HEK293 (cell line): ENCODE data around the gene ZNF652.
A peak's percentile ranks its signal among the peaks of the same experiment; 100 is the strongest.

ENCODE experiments used
- CTCF ChIA-PET: fragments of 350-600 bp; formaldehyde crosslinking; extraction: SDS; loops from one replicate; lab custom pipeline; 2021; ENCODE audit warnings: antibody characterized with exemption; lab: Yijun Ruan, JAX
- POLR2A ChIA-PET: fragments of 300-600 bp; formaldehyde crosslinking; extraction: SDS; loops from one replicate; lab custom pipeline; 2020; ENCODE audit warnings: antibody characterized with exemption, inconsistent platforms; lab: Yijun Ruan, JAX
- H3K27ac ChIP-seq: fragments of 200-500 bp; sonication (Bioruptor generic); 2 replicates; pipeline ENCODE4 v1.5.1; 2014; ENCODE audit warnings: low read depth, low read length, control low read depth, inconsistent platforms; ENCODE audit errors: extremely low read depth
- H3K36me3 ChIP-seq, 2 experiments: fragments of 200-500 bp in 1 of 2; sonication (Bioruptor generic) in 1 of 2; 1 replicate in 1 of 2; 2 replicates in 1 of 2; pipeline ENCODE4 v1.5.1; 2014 to 2017; ENCODE audit warnings: inconsistent platforms in 2 of 2, low read length in 2 of 2; ENCODE audit not compliant: control insufficient read depth in 2 of 2, insufficient read depth in 1 of 2
- H3K4me1 ChIP-seq: fragments of 200-500 bp; sonication (Bioruptor generic); 2 replicates; pipeline ENCODE4 v1.5.1; 2014; ENCODE audit warnings: mild to moderate bottlenecking, low read length, inconsistent platforms; ENCODE audit not compliant: control insufficient read depth, insufficient read depth
- H3K4me3 ChIP-seq: 2 replicates; pipeline ENCODE4 v1.5.1; 2011; ENCODE audit warnings: low read depth, mild to moderate bottlenecking, control low read depth, low read length, moderate library complexity
- H3K9me3 ChIP-seq: fragments of 200-500 bp; sonication (Bioruptor generic); 2 replicates; pipeline ENCODE4 v1.5.1; 2014; ENCODE audit warnings: low read depth, low read length, inconsistent platforms; ENCODE audit not compliant: control insufficient read depth, insufficient read depth
- AEBP2 ChIP-seq: fragments of 450-650 bp; formaldehyde crosslinking; IDR thresholded peaks from 2 replicates; pipeline ENCODE4 v1.5.1; 2016; ENCODE audit warnings: missing biosample characterization, missing genetic modification characterization, borderline replicate concordance
- ELK4 ChIP-seq: IDR thresholded peaks from 2 replicates; pipeline ENCODE4 v1.6.1; 2011; ENCODE audit warnings: mild to moderate bottlenecking, low read depth, low read length, borderline replicate concordance
- GLI2 ChIP-seq: fragments of 450-650 bp; formaldehyde crosslinking; IDR thresholded peaks from 2 replicates; pipeline ENCODE4; 2017; ENCODE audit warnings: missing biosample characterization, missing genetic modification characterization, low read depth, borderline replicate concordance
- HOXA7 ChIP-seq: sonication (generic); formaldehyde crosslinking; IDR thresholded peaks from 2 replicates; pipeline ENCODE4 v1.8.1; 2022; ENCODE audit warnings: missing genetic modification reagents, borderline replicate concordance
- PRDM10 ChIP-seq: fragments of 450-650 bp; formaldehyde crosslinking; IDR thresholded peaks from 2 replicates; pipeline ENCODE4 v1.5.1; 2016; ENCODE audit warnings: missing biosample characterization, missing genetic modification characterization
- YY2 ChIP-seq: fragments of 450-650 bp; formaldehyde crosslinking; IDR thresholded peaks from 2 replicates; pipeline ENCODE4 v1.5.1; 2016; ENCODE audit warnings: missing biosample characterization, missing genetic modification characterization
- ZBTB21 ChIP-seq: fragments of 450-650 bp; formaldehyde crosslinking; IDR thresholded peaks from 2 replicates; pipeline ENCODE4 v1.5.1; 2017; ENCODE audit warnings: missing biosample characterization, missing genetic modification characterization
- ZBTB7A ChIP-seq: fragments of 450-650 bp; formaldehyde crosslinking; IDR thresholded peaks from 2 replicates; pipeline ENCODE4 v1.5.1; 2016; ENCODE audit warnings: low read depth, missing biosample characterization, missing genetic modification characterization
- ZIC2 ChIP-seq: fragments of 450-650 bp; formaldehyde crosslinking; IDR thresholded peaks from 2 replicates; pipeline ENCODE4 v1.5.1; 2016; ENCODE audit warnings: missing biosample characterization, missing genetic modification characterization
- ZNF132 ChIP-seq: fragments of 450-650 bp; formaldehyde crosslinking; IDR thresholded peaks from 2 replicates; pipeline ENCODE4 v1.5.1; 2017; ENCODE audit warnings: missing biosample characterization, missing genetic modification characterization, borderline replicate concordance
- ZNF174 ChIP-seq: fragments of 450-650 bp; formaldehyde crosslinking; IDR thresholded peaks from 2 replicates; pipeline ENCODE4 v1.5.0; 2017; ENCODE audit warnings: missing biosample characterization, mild to moderate bottlenecking, missing genetic modification characterization
- ZNF366 ChIP-seq: fragments of 450-650 bp; formaldehyde crosslinking; conservative IDR thresholded peaks from 2 replicates; pipeline ENCODE4 v1.5.1; 2016; ENCODE audit warnings: missing biosample characterization, missing genetic modification characterization
- ZNF48 ChIP-seq: fragments of 450-650 bp; formaldehyde crosslinking; IDR thresholded peaks from 2 replicates; pipeline ENCODE4 v1.5.1; 2016; ENCODE audit warnings: missing biosample characterization, missing genetic modification characterization
- ZNF513 ChIP-seq: fragments of 450-650 bp; IDR thresholded peaks from 2 replicates; pipeline ENCODE4 v1.5.1; 2018; ENCODE audit warnings: missing biosample characterization, missing genetic modification characterization
- ZNF621 ChIP-seq: fragments of 450-650 bp; formaldehyde crosslinking; IDR thresholded peaks from 2 replicates; pipeline ENCODE4 v1.5.1; 2017; ENCODE audit warnings: missing biosample characterization, missing genetic modification characterization
- ZNF626 ChIP-seq: fragments of 450-650 bp; sonication (Bioruptor Pico); formaldehyde crosslinking; IDR thresholded peaks from 2 replicates; pipeline ENCODE4 v1.5.1; 2018; ENCODE audit warnings: missing biosample characterization, missing genetic modification characterization, inconsistent platforms
- ZNF645 ChIP-seq: fragments of 450-650 bp; formaldehyde crosslinking; IDR thresholded peaks from 2 replicates; pipeline ENCODE4; 2016; ENCODE audit warnings: missing biosample characterization, missing genetic modification characterization
- ZNF654 ChIP-seq: fragments of 450-650 bp; formaldehyde crosslinking; IDR thresholded peaks from 2 replicates; pipeline ENCODE4 v1.5.1; 2016; ENCODE audit warnings: low read depth, missing biosample characterization, missing genetic modification characterization
- ZNF776 ChIP-seq: fragments of 450-650 bp; formaldehyde crosslinking; IDR thresholded peaks from 2 replicates; pipeline ENCODE4 v1.5.0; 2017; ENCODE audit warnings: missing biosample characterization, missing genetic modification characterization, borderline replicate concordance
- ZNF785 ChIP-seq: fragments of 450-650 bp; formaldehyde crosslinking; IDR thresholded peaks from 2 replicates; pipeline ENCODE4 v1.5.1; 2016; ENCODE audit warnings: missing biosample characterization, missing genetic modification characterization
- ZSCAN23 ChIP-seq: fragments of 450-650 bp; formaldehyde crosslinking; IDR thresholded peaks from 2 replicates; pipeline ENCODE4 v1.5.1; 2016; ENCODE audit warnings: missing biosample characterization, missing genetic modification characterization
- ZXDB ChIP-seq: fragments of 450-650 bp; formaldehyde crosslinking; IDR thresholded peaks from 2 replicates; pipeline ENCODE4 v1.5.1; 2016; ENCODE audit warnings: missing biosample characterization, missing genetic modification characterization

The ZNF652 gene

GRCh38 chr17:49318435-49318965 is 43.5 kb downstream of the ZNF652 start:
- CTCF ChIA-PET: interaction anchor here (0.6 to 7.3 kb wide), 12 partner anchors 11 to 238 kb away, joined by 3 to 122 read pairs (median 4); partner anchors contain the start of gene ZNF652
- Histone ChIP-seq H3K4me1 (peaks cover 4% of the 10 kb centered on the region; the same call in 1 of the 2 replicates), H3K9me3 (no peaks in the 10 kb centered on the region), H3K4me3 (no peak overlapping the region), H3K27ac (no peak overlapping the region)
- POLR2A ChIA-PET: no interaction called here
- TF ChIP-seq HOXA7 (CRISPR knock-in tag) (no peak), ZXDB (tag by site-specific recombination) (no peak), ZNF776 (tag by site-specific recombination) (no peak), ZNF366 (tag by site-specific recombination) (no peak), ZNF621 (tag by site-specific recombination) (no peak), ZBTB7A (no peak), GLI2 (tag by site-specific recombination) (no peak), ZIC2 (tag by site-specific recombination) (no peak), ZNF626 (no peak), ZNF132 (tag by site-specific recombination) (no peak), ZNF654 (tag by site-specific recombination) (no peak), ZNF174 (tag by site-specific recombination) (no peak), ZSCAN23 (no peak), ZBTB21 (tag by site-specific recombination) (no peak), ZNF785 (no peak), PRDM10 (tag by site-specific recombination) (no peak), ZNF48 (tag by site-specific recombination) (no peak), YY2 (tag by site-specific recombination) (no peak)
- TF ChIP-seq, all 188 proteins: peak for 0
- H3K36me3 ChIP-seq: peaks cover 0 to 10% of the 10 kb centered on the region in 2 experiments; a peak in 2 of 3 replicates

- Histone ChIP-seq H3K9me3 (no peaks in the 10 kb centered on the region), H3K4me3 (no peak overlapping the region), H3K4me1 (peaks cover 4% of the 10 kb centered on the region; the same call in 1 of the 2 replicates), H3K27ac (no peak overlapping the region), H3K36me3 (peaks cover 7 to 18% of the 10 kb centered on the region in 2 experiments; a peak in 2 of 3 replicates)
- CTCF ChIA-PET: interaction anchor here (0.5 to 7.3 kb wide), 20 partner anchors 11 to 1532 kb away, joined by 3 to 122 read pairs (median 8); partner anchors contain the start of genes PHB1 and ZNF652
- POLR2A ChIA-PET: interaction anchor here (0.6 kb wide), 1 partner anchor 20 kb away, joined by 4 read pairs; no protein-coding TSS in a partner anchor
- TF ChIP-seq AEBP2 (tag by site-specific recombination) (no peak), ELK4 (no peak), ZNF645 (tag by site-specific recombination) (no peak), ZNF621 (tag by site-specific recombination) (no peak), ZNF366 (tag by site-specific recombination) (0 out of 2 replicates have a peak, but pooled peaks have one; percentile 27), ZNF513 (tag by site-specific recombination) (peak; percentile 48; the same call in 1 of the 2 replicates)
Observed at GRCh38 chr17:49316889-49317675, 45.0 kb downstream of the ZNF652 start.
